ENCODE measurements around the gene SAP30L. TPM values are rescaled to one million over a fixed set of nuclear protein-coding genes. Genes with fewer than 3 reads are reported as not detected.
A peak's percentile ranks its signal among the peaks of the same experiment; 100 is the strongest.

The SAP30L gene
- total and polyA plus RNA-seq, 2 experiments from 2014 or later, result 21.4 to 29.3 TPM

DNA sequence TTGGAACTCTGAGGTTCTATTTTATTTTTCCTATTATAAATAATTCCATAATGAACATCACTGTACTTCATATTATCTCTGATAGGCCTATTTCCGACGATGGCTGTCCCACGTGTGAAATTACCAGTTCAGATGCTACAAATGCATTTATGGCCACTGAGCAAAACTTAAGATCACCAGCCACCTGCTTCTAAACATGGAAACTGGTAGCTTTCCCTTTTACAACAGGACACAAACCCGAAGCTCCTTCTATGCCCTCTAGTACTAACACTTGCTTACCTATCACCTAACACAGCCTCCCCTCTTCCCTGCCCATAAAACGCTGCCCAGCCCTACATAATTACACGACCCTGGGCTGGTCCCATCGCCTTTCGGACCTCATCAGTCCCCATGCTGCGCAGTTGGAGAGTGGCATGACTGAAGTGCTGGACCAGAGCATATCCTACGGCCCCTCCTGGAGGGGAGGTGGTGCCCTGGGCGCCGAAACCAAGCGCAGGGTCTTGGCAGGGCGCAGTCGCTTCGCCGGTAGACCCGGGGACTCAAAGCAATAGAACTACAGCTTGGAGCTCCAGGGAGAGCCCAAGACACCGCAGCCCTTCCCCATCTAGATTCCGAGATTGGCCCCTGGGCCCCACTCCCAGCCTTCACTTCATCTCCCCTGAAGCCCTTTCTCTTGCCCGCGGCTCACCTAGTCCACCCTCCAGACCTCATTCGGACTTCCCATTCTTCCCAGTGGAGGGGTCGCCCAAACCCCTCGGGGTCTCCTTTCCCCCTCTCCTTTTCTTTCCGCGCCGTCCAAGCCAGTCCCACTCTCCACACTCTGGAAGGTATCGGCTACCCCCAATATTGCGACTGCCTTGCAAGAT lies 1.0 kb upstream of the SAP30L start (continued):
- TF ChIP-seq ZNF114 (CRISPR knock-in tag; IDR thresholded peaks at IDR 0.05) (no peak), JUNB (IDR thresholded peaks at IDR 0.05; ENCODE audit: unreplicated experiment) (no peak), EZH2phosphoT487 (IDR thresholded peaks at IDR 0.05; ENCODE audit: unreplicated experiment) (no peak), CREB1 (CRISPR knock-in tag; IDR thresholded peaks at IDR 0.05; ENCODE audit: low read depth) (no peak), ZNF331 (CRISPR knock-in tag; IDR thresholded peaks at IDR 0.05; ENCODE audit: low read depth) (no peak), STAT1 (IDR thresholded peaks at IDR 0.05; ENCODE audit: unreplicated experiment) (no peak), POLR2AphosphoS5 (IDR thresholded peaks at IDR 0.05; ENCODE audit: low read depth) (no peak), NANOG (IDR thresholded peaks at IDR 0.05; ENCODE audit: borderline replicate concordance) (no peak), EZH2 (IDR thresholded peaks at IDR 0.05; ENCODE audit: low read depth, unreplicated experiment) (no peak)
- TF ChIP-seq, protein P1, sequence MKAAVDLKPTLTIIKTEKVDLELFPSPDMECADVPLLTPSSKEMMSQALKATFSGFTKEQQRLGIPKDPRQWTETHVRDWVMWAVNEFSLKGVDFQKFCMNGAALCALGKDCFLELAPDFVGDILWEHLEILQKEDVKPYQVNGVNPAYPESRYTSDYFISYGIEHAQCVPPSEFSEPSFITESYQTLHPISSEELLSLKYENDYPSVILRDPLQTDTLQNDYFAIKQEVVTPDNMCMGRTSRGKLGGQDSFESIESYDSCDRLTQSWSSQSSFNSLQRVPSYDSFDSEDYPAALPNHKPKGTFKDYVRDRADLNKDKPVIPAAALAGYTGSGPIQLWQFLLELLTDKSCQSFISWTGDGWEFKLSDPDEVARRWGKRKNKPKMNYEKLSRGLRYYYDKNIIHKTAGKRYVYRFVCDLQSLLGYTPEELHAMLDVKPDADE (IDR thresholded peaks at IDR 0.05), result no peak
- TF ChIP-seq, protein P2, sequence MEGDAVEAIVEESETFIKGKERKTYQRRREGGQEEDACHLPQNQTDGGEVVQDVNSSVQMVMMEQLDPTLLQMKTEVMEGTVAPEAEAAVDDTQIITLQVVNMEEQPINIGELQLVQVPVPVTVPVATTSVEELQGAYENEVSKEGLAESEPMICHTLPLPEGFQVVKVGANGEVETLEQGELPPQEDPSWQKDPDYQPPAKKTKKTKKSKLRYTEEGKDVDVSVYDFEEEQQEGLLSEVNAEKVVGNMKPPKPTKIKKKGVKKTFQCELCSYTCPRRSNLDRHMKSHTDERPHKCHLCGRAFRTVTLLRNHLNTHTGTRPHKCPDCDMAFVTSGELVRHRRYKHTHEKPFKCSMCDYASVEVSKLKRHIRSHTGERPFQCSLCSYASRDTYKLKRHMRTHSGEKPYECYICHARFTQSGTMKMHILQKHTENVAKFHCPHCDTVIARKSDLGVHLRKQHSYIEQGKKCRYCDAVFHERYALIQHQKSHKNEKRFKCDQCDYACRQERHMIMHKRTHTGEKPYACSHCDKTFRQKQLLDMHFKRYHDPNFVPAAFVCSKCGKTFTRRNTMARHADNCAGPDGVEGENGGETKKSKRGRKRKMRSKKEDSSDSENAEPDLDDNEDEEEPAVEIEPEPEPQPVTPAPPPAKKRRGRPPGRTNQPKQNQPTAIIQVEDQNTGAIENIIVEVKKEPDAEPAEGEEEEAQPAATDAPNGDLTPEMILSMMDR (conservative IDR thresholded peaks at IDR 0.05; ENCODE audit: low read depth in 2 of 2), result no peak

DNA sequence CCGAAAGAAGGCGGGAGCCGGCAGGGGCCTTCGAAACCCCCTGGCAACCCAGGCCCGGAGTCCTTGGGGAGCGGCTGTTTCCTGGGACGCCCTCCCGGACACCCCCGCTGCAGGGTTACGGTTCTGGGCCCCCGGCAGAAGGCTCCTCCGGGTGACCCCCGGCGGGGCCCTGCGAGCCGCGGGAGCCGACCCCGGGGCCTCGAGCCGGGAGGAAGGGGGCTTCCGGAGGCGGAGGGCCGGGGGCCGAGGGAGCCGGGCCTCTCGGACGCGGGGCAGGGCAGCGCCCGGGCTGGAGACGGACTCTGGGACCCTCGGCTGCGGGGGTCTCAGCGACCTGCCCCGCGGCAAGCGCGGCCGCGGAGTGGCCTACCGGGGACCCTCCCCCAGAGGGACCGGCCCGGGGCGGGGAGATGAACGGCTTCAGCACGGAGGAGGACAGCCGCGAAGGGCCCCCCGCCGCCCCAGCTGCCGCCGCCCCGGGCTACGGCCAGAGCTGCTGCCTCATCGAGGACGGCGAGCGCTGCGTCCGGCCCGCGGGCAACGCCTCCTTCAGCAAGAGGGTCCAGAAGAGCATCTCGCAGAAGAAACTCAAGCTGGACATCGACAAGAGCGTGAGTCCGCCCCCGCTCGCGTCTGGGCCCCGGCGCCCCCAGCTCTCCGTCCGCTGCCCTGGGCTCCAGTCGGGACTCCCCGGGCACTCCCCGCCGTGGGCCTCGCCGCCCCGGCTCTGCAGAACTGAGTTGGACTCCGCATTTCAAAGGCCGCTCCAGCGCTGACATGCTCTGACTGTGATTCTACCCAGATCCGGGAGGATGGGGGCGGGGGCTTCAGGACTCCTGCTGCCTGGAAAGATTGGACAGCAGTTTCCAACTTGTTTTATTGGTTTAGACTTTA lies 645 bp downstream of the SAP30L start:
- H3K27me3 Mint-ChIP-seq (ENCODE audit: insufficient read depth, low read depth, poor library complexity), result peaks cover 18% of the 10 kb centered on the region
- Histone ChIP-seq H2AFZ (peak overlapping the region; percentile 58; the same call in 1 of the 2 replicates), H3F3A (replicated peaks; ENCODE audit: low read depth) (0 out of 2 replicates have a peak, but pooled peaks cover 3% of the 10 kb centered on the region), H3K4me2 (peak overlapping the region; percentile 84), H3K79me2 (replicated peaks; ENCODE audit: insufficient read depth) (peaks cover 26% of the 10 kb centered on the region), H4K20me1 (replicated peaks; ENCODE audit: insufficient read depth) (peaks cover 20% of the 10 kb centered on the region), H3K9me2 (ENCODE audit: insufficient read depth) (no peaks in the 10 kb centered on the region), H3K4me3 (peak overlapping the region; percentile 98), H3K27ac (ENCODE audit: low read depth) (no peak overlapping the region), H3K27me3 (ENCODE audit: insufficient read depth) (peaks cover 20% of the 10 kb centered on the region), H3K36me3 (ENCODE audit: insufficient read depth) (peaks cover 1% of the 10 kb centered on the region; the same call in 1 of the 2 replicates), H3K4me1 (ENCODE audit: insufficient read depth) (peaks cover 12% of the 10 kb centered on the region)
- peak; percentile 27 for ATAC-seq
- no peak overlapping the region for H3K27ac Mint-ChIP-seq
- H3K36me3 Mint-ChIP-seq (ENCODE audit: low read depth), result peaks cover 4% of the 10 kb centered on the region; the same call in 2 of the 3 replicates
- H3K4me1 Mint-ChIP-seq, result peaks cover 14% of the 10 kb centered on the region; the same call in 2 of the 3 replicates
- DNase-seq (ENCODE audit: low spot score), result peak; percentile 65
- H3K9me3 Mint-ChIP-seq, result no peaks in the 10 kb centered on the region
- TF ChIP-seq, protein P1 (IDR thresholded peaks at IDR 0.05), result no peak
- peak; percentile 31 for TF ChIP-seq EZH2 (IDR thresholded peaks at IDR 0.05; ENCODE audit: low read depth, unreplicated experiment)
- H3K4me3 Mint-ChIP-seq, result peak overlapping the region; percentile 85
